ENCODE data around the gene TMEM109.
A peak's percentile ranks its signal among the peaks of the same experiment; 100 is the strongest.

- peak in 1 of 2 donors; percentile 11 for TF ChIP-seq POLR2AphosphoS5 (IDR thresholded peaks at IDR 0.05; ENCODE audit: insufficient read depth in 1 of 2, low read depth in 1 of 2)
- TF ChIP-seq CTCF (IDR thresholded peaks at IDR 0.05), result no peak
Measured at GRCh38 chr11:60878245-60879101, 35.5 kb upstream of the TMEM109 start.
